HG03520 (cell line): ENCODE measurements around the gene ATP5F1C.
"Not testable (repeated sequence)": the region's sequence is repeated elsewhere in the genome, so short reads cannot be mapped to it uniquely, and the experiment has no call there.

ENCODE experiments used
- ATAC-seq: cut with Tn5 transposase; IDR thresholded peaks from one replicate; pipeline ENCODE4 v1.9.1; 2021; ENCODE audit warnings: mild to moderate bottlenecking, moderate library complexity; ENCODE audit not compliant: unreplicated experiment

Gene ATP5F1C

DNA sequence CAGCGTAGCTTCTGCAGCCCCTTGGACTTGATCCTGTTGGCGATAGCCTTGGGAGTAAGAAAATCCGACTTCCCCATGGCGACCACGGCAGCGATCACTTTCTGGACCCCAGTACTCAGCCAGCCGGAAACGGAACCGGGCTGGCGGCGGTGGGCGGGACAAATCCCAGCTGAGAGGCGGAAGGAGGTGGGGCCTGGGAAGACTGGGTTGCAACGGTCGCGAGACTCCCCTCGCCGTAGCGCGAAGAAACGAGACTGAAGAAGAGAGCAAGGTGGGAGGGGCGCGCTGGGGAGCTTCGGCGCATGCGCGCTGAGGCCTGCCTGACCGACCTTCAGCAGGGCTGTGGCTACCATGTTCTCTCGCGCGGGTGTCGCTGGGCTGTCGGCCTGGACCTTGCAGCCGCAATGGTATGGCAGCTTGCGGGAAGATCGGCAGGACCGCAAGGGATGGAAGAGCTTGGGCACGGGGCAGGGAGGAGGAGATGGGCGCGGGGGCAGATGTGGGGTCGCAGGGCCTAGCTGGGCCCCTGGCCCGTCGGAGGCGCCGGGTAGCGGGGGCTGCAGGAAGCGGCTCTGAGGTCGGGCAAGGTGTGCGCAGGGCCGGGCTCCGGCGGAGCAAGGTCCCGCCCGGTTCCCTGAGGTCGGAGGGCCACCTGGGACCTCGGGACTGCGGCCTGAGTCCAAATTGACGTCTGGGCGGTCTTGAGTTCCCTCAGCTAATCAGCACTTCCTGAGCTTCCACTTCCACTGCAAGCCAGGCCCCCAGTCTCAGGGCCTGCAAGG, at the start of gene ATP5F1C, which contains the start of gene KIN:
ATP5F1C (plus strand) TSS at position 321 of the 782 bp plus-strand sequence; CDS start at position 352, 31 bp downstream.
KIN (minus strand) TSS at position 137 of the 782 bp plus-strand sequence; CDS start at position 77, 60 bp downstream.
- ATAC-seq = peak; percentile 93

DNA sequence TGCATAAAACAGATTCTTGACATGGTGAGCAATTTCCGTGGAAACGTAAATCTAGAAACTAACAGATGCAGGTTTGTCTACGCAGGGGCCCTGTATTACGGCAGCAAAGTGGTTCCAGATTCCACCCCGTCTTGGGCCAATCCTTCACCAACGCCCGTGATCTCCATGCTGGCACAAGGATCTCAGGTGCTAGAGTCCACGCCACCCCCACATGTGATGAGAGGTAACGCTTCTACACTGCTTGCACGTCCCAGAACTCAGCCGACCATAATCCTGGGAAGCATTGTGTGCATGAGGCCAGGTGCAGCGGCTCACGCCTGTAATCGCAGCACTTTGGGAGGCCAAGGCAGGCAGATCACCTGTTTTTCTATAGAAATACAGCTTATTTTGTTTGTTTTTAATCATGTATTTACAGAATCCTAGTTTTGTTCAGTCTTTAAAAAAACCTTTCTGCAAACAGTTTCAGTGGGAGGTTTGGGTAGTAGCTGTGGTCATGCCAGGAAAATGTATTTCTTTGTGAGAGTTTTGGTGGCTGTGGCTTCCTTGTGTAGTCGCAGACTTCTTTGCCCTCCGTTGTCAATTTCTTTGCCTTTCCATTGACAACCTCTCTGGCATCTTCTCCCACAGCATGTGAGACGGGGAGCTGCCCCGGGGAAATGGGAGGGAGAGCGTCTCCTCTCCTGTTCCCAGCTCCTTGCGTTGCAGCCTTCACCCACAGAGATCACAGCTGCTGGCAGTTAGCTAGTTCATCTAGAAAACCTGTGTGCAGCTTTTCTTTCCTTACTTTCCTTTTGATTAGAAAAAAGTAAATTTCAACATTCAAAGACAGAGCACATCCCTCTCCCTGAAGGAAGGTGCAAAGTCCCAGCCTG, 49.2 kb upstream of the ATP5F1C start:
- no peak for ATAC-seq

DNA sequence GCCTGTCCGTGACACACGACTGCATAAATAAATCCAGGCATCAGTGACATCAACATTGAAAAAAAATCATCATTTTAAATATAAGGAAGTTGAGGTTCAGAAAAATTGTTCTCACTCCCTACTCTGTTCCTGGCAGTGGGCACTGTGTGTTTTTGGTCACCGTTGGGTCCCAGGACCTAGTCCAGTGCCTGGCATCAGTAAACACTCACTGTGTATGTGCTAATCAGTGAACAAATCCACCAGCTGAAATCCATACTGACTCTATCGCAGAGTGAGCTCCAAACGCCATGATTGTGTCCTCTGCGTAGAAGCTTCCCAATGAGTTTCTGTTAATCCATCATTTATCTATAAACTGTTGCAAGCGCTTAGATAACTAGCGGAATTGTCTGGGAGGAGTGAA, 43.7 kb upstream of the ATP5F1C start:
- ATAC-seq = no peak

DNA sequence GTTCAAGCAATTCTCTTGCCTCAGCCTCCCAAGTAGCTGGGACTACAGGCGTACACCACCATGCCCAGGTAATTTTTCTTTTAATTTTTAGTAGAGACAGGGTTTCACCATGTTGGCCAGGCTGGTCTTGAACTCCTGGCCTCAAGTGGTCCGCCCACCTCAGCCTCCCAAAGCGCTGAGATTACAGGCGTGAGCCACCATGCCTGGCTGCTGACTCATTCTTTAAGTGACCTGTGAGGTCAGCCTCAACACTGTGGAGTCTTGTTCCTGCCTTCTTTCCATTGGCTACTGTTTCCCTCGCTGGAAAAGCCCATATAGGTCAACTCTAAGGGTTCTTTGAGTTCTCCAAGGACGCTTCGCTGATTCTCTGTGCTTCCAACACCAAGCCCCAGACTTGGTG, 39.3 kb upstream of the ATP5F1C start:
- ATAC-seq = not testable (repeated sequence)

DNA sequence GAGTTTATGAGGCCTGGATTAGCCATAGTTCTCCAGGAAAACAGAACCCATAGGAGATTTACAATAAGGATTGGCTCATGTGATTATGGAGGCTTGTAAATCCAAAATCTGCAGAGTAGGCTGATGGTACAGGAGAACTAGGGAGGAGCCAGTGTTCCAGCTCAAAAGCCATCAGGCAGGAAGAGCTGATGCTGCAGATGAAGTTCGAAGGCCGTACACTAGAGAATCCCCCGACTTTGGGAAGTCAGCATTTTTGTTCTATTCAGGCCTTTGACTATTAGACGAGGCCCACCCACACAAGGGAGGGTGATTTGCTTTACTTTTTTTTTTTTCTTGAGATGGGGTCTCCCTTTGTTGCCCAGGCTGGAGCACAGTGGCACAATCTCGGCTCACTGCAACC, 37.8 kb upstream of the ATP5F1C start:
- ATAC-seq = no peak

DNA sequence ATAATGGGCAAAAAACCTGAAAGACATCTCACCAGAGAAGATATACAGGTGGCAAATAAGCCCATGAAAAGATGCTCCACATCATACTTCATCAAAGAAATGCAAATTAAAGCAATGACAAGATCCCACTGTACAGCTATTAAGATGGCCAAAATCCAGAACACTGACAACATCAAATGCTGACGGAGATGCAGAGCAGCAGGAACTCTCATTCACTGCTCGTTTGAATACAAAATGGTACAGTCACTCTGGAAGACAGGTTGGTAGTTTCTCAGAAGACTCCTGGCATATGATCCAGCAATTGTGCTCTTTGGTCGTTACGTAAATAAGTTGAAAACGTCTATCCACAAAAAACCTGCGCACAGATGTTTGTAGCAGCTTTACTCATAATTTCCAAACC, 35.7 kb upstream of the ATP5F1C start:
- ATAC-seq = no peak

DNA sequence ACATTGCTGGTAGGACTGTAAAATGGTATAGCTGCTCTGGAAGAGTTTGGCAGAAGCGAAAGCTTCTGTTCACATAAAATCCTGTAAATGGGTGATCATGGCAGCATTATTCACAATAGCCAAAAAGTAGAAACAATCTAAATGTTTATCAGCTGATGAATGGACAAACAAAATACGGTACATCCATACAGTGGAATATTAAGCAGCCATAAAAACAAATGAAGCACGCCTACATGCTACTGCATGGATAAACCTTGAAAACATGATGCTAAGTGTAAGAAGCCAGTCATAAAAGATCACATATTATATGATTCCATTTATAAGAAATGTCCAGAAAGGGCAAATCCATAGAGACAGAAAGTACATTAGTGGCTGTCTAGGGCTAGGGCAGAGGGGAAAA, 32.9 kb upstream of the ATP5F1C start:
- ATAC-seq = no peak

DNA sequence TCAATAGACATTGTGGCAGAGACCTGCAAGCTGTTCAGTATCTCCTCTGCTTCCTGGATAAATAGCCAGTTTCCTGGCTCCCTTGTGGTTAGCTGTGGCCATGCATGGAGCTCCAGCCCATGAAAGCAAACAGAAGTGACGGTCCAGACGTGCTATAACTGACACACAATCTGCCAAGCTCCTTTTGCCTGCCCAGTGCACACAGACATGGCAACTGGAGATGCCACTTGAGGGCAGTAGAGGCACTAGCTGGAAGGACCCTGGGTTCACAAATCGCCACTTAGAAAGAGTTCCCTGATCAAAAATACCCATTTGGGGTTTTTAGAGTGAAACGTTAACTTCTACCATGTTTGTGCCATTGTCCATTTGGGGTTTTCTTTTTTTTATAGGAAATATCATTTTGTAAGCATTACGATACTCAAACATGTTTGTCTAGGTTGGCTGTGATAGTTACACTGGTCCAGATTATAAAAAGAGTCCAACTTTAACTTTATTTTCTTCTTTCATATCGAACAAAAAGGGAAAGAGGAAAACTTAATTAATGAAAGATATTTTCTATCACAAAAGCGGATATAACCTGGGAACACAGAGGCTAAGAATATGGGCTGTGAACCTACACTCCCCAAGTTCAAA, 31.5 kb upstream of the ATP5F1C start:
- ATAC-seq = no peak

DNA sequence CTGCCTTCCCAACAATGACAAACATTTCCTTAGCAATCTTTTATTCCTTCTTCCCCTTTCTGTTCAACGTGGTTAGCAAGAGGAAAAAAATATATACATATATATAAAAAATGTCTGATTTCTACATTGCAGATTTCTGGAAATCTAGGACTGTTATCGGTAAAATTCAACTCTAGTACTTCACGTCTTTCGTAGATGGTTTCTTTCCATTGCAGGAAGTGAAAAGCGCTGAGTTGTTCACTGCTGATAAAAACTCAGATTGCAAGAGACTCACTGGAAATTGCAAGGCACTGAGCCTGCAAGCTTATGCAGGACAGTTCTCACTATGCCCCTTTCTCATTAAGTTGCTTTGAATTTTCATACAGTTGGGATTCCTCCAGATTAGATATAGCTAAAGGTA, 24.0 kb upstream of the ATP5F1C start:
- no peak for ATAC-seq

DNA sequence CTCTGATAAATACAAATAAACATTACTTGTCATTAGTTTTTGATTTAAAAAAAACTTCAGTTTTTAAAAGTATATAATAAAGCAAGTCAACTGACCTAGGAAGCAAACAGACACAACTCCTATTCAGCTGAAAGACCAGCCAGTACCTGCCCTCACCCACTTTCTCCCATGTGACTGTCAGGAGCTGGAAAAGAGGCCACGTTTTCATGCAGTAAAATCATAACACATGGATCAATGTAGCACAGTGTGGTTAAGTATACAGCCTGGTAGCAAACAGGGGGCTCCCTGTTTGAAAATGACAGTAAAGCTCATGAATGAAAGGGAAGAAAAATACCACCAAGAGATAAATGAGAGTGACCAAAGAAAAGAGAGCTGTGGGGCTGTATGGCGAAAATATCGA, 21.7 kb upstream of the ATP5F1C start:
- no peak for ATAC-seq

DNA sequence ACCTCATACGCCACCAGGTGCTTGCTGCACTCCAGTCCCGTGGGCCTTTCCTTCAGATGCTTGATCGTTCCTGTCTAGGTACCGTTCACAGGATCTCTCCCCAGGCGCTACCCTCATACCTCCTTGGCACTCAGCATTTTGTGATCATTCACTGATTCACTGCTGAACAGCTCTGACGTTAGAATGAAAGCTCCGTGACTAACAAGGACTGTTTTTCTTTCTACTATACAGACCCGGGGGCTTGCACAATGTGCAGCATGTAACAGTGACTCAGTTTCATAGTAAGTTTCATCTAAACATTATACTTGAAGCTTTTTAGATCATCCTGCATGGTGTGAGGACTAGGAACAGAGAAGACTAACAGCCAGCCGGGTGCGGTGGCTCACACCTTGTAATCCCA, 20.8 kb upstream of the ATP5F1C start:
- ATAC-seq = no peak

DNA sequence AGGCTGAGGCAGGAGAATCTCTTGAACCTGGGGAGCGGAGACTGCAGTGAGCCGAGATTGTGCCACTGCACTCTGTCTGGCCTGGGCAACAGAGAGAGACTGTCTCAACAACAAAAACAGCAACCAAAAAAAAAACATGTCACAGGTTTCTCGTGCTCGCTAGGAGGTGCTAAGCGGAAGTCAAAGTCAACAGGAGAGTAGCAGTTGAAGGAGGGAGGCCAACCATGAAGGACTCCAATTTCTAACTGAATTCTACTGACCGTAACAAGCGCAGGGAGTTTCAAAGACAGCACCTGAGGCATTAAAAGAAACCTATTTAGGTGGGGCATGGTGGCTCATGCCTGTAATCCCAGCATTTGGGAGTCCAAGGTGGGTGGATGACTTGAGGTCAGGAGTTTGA, 19.6 kb upstream of the ATP5F1C start:
- ATAC-seq = no peak

DNA sequence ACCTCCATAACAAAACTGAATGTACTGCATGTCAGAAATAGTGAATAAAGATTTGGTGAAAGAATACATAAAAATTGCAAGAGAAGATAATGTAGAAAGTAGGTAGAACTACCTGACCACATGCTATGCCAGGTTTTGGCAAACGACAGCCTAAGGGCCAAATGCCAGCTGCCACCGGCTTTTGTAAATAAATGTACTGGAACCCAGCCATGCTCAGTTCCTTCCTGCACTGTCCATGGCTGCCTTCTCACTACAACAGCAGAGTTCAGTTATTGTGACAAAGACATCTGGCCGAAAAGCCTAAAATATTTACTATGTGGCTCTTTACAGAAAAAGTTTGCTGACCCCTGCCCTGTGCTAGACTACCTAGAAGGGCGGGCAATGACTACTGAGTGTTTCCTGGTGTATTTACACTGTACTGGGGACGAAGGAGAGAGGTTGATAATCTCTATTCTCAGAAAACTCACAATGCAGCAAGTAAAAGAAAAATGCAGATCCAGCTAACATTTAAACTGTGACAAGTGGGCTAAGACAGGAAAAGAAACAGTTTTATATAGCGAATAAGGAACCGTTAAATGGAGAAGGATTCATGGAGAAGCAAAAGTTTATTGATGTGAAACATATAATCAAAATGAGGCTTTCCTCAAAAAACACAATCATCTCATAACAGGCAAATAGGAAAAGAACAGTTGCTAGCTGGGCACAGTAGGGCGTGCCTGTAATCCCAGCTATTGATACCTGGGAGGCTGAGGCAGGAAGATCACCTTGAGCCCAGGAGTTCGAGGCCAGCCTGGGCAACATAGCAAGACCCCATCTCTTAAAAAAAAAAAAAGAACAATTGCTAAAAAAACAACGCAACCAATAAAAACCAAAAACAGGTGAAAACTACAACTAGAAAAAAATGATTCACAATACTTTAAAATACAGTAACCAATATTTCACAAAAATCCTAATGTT, 13.9 kb upstream of the ATP5F1C start:
- no peak for ATAC-seq

DNA sequence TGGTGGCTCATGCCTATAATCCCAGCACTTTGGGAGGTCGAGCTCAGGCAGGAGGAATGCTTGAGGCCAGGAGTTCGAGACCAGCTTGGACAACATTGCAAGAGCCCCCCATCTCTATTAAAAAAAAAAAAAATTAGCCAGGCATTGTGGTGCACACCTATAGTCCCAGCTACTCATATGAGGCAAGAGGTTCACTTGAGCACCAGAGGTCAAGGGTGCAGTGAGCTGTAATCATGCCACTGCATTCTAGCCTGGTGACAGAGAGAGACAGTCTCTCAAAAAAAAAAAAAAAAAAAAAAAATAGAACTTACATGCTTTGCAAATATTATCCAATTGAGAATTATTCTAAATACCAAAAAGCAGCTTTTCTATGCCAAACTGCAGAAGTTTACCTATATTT, 11.2 kb upstream of the ATP5F1C start:
- ATAC-seq = no peak

DNA sequence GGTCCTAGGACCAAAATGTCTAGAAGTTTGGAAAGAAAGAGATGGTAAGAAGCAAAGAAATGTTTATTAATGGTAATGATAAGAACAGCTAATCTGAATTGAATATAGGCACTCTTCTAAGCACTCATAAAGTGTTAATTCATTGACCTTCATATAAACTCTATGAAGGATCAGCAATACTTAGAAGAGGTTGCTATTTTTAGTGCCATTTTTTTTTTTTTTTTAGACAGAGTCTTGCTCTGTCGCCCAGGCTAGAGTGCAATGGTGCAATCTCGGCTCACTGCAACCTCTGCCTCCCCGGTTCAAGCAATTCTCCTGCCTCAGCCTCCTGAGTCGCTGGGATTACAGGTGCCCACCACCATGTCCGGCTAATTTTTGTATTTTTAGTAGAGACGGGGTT, 5.8 kb upstream of the ATP5F1C start:
- not testable (repeated sequence) for ATAC-seq

DNA sequence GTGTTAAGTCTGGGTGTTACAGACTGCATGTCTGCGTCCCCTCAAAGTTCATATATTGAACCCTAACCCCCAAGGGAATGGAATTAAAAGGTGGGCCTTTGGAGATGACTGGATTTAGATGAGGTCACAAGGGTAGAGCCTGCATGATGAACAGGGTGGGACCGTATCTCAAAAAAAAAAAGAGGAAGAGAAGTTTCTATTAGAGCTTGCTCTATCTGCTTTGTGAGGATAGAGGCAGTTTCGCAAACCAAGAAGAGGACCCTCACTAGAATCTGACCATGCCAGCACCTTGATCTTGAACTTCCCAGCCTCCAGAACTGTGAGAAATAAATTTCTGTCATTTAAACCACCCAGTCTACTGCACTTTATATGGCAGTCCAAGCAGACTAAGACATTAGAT, 1.5 kb upstream of the ATP5F1C start:
- ATAC-seq = no peak

DNA sequence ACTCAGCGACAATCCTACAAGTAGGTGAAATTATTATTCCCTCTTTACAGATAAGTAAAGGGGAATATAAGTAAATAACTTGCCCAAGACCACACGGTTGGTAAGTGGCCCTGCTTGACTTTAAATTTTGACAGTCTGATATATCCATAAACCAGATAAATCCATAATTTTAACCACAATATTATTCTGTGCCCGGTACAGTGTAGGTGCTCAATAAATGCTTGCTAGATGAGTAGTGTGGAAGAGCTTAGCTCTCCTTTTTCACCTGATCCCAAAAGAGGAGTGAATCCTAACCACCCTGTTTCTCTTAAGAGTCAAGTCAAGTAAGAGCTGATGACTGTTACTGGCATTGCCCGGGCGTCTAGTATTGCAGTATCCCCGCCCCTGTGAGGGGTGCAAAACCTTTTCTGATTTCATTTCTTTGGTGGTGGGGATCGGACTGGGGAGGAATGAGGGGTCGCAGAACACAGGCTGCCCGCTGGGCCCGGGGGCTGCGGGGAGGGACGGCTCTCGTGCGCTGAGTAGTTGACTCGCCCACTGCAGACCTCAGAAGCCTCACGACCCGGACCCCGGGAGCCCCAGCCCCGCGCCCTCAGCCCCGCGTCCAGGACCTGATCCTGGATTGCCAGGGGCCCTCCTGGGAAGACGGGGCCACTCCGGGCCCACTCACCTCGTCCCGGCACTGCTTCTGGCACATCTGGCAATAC, 674 bp upstream of the ATP5F1C start:
- peak; percentile 10 for ATAC-seq

DNA sequence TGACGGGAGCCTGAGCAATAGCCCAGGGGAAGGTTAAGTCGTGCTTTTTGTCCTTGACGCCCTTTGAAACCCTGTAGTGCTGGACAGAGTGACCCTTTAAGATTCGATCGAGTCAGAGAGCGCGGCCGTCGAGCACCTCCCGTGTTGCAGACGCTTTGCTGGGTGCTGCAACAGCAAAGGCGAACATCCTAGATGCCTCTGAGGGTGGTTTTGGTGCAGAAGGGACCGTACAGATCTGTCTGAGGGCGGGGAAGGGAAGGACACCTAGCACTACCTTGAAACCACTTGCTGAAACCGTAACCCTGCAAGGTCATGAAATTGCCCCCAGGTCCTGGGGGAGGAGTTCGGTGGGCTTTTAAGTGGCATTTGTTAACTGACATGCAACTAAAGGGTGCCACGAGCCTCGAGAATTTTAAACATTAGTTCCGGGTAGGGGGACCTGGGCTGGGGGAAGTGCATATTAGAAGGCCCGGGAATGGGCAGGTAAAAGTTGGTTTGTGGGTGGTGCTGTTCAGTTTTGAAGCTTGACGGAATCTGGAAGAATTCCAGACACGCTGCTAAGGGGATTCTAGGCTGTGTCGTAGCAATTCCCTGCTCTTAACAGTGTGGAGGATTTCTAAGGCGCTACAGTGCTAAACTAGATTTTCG, 786 bp downstream of the ATP5F1C start:
- ATAC-seq = peak; percentile 15

DNA sequence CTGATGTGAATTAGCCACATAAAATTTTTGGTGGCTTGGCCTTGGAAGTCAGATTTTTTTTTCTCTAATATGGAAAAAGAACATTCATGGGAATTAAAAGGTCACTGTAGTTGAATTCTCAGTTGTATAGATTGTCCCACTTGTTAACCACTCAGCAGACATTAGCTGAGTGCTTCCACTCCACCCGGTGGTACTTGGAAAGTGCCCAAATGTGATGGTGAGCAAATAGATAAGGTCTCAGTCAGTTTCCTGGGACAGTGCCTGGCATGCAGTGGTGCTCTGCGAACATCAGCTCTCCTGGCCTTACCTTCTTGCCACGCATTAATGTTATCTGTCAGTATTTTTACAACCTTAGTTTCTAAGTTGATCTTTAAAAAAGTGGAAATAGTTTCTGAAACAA, 1.4 kb downstream of the ATP5F1C start:
- ATAC-seq = no peak
